ENCODE results near the gene MAN1C1.

- TF ChIP-seq FOXM1 (IDR thresholded peaks at IDR 0.05; ENCODE audit: borderline replicate concordance, low read depth) (no peak), REST (IDR thresholded peaks at IDR 0.05; ENCODE audit: low read depth) (no peak), TAF1 (IDR thresholded peaks at IDR 0.05; ENCODE audit: low read depth) (no peak), EP300 (IDR thresholded peaks at IDR 0.05; ENCODE audit: borderline replicate concordance) (no peak)
These were observed 95.8 kb downstream of the MAN1C1 start for GRCh38 chr1:25712299-25712970.
